ENCODE data around the gene ARHGEF17. TPM values are rescaled to one million over a fixed set of nuclear protein-coding genes. Genes with fewer than 3 reads are reported as not detected.
A peak's percentile ranks its signal among the peaks of the same experiment; 100 is the strongest.

The ARHGEF17 gene
- total RNA-seq, 4 donors from 2014 or later: 3.2 to 33.8 (median 17.4) TPM

DNA sequence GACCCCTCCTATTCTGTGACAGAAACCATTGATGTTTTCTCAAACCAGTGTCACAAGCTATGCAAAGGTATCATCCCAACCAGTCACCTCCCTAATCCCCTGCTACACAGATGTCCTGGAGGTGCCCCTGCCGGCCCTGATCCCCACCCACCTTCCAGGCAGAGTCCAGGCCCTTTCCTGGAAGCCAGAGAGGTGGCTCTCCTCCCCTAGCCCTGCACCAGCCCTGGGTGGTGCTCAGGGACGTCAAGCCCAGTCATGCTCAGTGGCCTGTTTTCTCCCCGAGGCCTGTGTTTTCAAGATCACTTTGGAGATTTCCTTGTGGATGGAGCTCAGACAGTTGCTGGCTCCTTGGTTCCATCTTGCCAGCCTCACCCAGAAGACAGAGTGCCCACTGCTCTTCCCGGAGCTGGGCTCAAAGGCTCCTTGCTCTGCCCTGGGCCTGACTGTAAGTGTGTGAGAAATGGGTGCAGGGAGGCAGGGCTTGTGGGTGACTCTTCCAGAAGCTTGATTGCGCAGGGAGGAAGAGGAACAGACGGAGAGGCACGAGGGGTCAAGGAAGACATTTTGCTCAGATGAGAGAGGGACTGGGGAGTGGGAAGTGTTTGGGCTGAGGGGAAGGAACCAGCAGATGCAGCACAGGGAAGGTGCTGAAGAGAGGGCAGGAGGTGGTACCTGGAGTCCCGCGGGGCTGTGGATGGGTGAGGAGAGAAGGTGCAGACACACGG lies 24.6 kb upstream of the ARHGEF17 start:
- TF ChIP-seq, protein P1, sequence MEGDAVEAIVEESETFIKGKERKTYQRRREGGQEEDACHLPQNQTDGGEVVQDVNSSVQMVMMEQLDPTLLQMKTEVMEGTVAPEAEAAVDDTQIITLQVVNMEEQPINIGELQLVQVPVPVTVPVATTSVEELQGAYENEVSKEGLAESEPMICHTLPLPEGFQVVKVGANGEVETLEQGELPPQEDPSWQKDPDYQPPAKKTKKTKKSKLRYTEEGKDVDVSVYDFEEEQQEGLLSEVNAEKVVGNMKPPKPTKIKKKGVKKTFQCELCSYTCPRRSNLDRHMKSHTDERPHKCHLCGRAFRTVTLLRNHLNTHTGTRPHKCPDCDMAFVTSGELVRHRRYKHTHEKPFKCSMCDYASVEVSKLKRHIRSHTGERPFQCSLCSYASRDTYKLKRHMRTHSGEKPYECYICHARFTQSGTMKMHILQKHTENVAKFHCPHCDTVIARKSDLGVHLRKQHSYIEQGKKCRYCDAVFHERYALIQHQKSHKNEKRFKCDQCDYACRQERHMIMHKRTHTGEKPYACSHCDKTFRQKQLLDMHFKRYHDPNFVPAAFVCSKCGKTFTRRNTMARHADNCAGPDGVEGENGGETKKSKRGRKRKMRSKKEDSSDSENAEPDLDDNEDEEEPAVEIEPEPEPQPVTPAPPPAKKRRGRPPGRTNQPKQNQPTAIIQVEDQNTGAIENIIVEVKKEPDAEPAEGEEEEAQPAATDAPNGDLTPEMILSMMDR (IDR thresholded peaks at IDR 0.05): no peak
- TF ChIP-seq POLR2A (IDR thresholded peaks at IDR 0.05): no peak
- H3K27me3 ChIP-seq: no peaks in the 10 kb centered on the region
- H3K36me3 ChIP-seq: no peaks in the 10 kb centered on the region
- no peak for DNase-seq
- H3K4me1 ChIP-seq: peaks cover 0 to 5% (median under 1%) of the 10 kb centered on the region in 4 donors
- no peak overlapping the region for H3K4me3 ChIP-seq
- H3K27ac ChIP-seq: peak overlapping the region in 1 of 4 donors; percentile 19
- no peaks in the 10 kb centered on the region for H3K9me3 ChIP-seq

DNA sequence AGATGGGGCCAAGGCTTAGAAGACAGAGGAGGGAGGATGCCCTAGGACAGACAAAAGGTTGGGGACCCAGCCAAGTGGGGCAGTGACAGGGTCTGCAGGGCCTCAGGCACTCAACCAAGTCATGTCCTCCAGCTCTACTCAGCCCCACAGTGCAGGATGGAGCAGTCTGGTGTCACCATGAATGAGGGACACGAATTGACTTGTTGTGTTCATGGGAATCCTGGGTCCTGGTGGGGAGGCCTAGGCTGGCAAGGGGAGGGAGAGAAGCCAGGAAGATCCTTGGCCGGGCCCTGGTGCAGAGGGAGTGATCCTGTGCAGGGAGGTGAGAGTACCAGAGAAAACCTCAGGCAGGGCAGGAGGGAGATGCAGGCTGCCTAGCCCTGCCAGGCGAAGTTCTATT lies 24.0 kb upstream of the ARHGEF17 start:
- TF ChIP-seq, protein P1 (IDR thresholded peaks at IDR 0.05): no peak
- no peak for TF ChIP-seq POLR2A (IDR thresholded peaks at IDR 0.05)
- Histone ChIP-seq H3K4me1 (peaks cover 0 to 11% (median 7%) of the 10 kb centered on the region in 4 donors), H3K36me3 (no peaks in the 10 kb centered on the region), H3K27ac (peak overlapping the region in 1 of 4 donors; percentile 19), H3K27me3 (no peaks in the 10 kb centered on the region), H3K4me3 (no peak overlapping the region), H3K9me3 (no peaks in the 10 kb centered on the region)
- DNase-seq: no peak

DNA sequence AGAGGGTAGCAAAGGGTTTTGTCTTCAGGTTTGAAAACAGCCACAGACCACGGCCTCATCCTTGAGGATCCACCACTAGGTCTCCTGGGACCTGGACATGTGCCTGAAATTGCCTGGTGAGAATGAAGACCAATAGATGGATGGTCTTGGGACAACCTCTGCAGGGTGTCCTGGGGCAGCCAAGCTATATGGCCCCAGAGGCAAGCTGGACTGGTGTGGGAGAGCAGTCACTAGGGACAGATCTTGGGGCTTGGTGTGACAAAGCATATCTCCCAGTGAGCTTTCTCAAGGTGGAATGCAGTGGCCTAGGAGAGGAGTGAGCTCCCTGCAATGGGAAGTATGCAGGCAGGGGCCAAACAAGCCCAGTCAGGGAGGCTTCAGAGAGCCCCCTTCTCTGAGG lies 22.4 kb upstream of the ARHGEF17 start:
- no peak for DNase-seq
- no peak for TF ChIP-seq POLR2A (IDR thresholded peaks at IDR 0.05)
- TF ChIP-seq, protein P1 (IDR thresholded peaks at IDR 0.05): no peak
- Histone ChIP-seq H3K4me3 (no peak overlapping the region), H3K27me3 (no peaks in the 10 kb centered on the region), H3K36me3 (no peaks in the 10 kb centered on the region), H3K9me3 (no peaks in the 10 kb centered on the region), H3K27ac (no peak overlapping the region), H3K4me1 (peaks cover 0 to 16% (median 13%) of the 10 kb centered on the region in 4 donors)

DNA sequence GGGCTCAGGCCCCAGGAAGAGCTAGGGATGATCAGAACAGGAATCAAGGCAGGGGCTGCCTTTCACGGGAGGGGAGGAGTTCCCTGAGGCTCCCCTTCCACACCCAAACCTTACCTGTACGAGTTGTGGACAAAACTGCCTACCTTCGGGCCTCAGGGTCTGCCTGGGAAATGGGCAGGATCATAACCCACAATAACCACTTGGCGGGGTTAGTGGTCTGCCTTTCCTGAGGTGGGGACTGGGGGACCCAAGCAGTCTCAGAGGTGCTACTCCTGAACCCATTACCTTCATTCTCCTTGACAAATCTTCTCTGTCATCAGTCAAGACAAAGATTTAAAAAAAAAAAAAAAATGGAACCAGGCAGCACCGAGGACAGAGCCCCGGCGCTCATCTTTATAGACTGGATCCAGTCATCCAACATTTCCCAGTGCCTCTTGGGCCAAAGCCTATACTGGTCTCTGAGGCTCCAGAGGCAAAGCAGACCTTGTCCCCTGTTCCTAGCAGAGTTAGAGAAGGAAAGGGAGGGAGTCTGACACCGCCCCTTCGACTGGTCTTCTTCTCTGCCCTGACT lies 21.8 kb upstream of the ARHGEF17 start:
- no peak for DNase-seq
- Histone ChIP-seq H3K4me1 (peaks cover 0 to 16% (median 13%) of the 10 kb centered on the region in 4 donors), H3K4me3 (no peak overlapping the region), H3K27me3 (no peaks in the 10 kb centered on the region), H3K27ac (no peak overlapping the region), H3K9me3 (no peaks in the 10 kb centered on the region), H3K36me3 (no peaks in the 10 kb centered on the region)
- TF ChIP-seq, protein P1 (IDR thresholded peaks at IDR 0.05): no peak
- no peak for TF ChIP-seq POLR2A (IDR thresholded peaks at IDR 0.05)

DNA sequence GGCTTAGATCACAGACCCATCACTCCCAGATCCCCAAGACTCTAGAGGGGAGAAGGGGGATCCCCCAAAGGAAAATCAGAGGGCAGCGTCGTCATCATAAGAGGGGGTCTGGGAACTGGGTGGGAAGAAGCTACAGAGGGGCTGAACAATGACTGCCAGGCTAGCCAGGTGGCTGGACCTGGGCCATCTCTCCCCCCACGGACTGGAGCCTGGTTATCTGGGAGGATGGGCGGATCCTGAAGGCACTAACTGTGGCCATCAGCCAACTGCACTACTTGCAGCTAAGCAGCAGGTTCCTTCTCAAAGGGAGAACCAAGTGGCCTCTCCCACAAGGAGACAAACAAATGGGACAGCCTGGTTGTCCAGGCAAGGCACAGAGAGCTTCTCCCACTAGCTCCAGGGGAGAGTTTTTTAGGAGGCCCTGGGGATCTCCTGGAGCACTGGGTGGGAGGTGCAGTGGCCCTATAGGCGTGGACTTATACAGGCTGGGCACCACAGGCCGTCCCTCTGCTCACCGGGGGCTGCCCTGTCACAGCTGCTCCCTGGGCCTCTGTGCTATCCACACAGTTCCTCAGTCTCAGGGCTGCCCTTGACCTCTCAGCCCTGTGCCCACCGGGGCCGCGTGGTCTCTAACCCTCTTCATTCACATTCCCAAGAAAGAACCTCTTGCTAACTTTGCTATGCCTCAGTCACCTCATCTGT lies 20.5 kb upstream of the ARHGEF17 start:
- DNase-seq: peak in 1 of 3 donors; percentile 49
- Histone ChIP-seq H3K4me1 (peaks cover 0 to 16% (median 13%) of the 10 kb centered on the region in 4 donors), H3K27me3 (no peaks in the 10 kb centered on the region), H3K36me3 (no peaks in the 10 kb centered on the region), H3K4me3 (no peak overlapping the region), H3K9me3 (no peaks in the 10 kb centered on the region), H3K27ac (peak overlapping the region in 1 of 4 donors; percentile 72)
- TF ChIP-seq, protein P1 (IDR thresholded peaks at IDR 0.05): no peak
- no peak for TF ChIP-seq POLR2A (IDR thresholded peaks at IDR 0.05)

Data from Peyer's patch (tissue), 4 donors.